SK-N-SH (cell line): Measurements from ENCODE around the gene IL10RA.

Source experiments
- CTCF ChIP-seq: fragments of 200-600 bp; sonication (generic); IDR thresholded peaks from 2 replicates; pipeline ENCODE4 v1.6.1; 2017; ENCODE audit warnings: antibody characterized with exemption, mild to moderate bottlenecking, moderate library complexity
- MXI1 ChIP-seq: IDR thresholded peaks from 2 replicates; pipeline ENCODE4 v1.6.1; 2012; ENCODE audit warnings: mild to moderate bottlenecking, low read depth, low read length, improper control_type of control experiment
- NRF1 ChIP-seq: IDR thresholded peaks from 2 replicates; pipeline ENCODE4 v1.6.1; 2012; ENCODE audit warnings: low read depth, mild to moderate bottlenecking, low read length
- RCOR1 ChIP-seq: fragments of 150-350 bp; IDR thresholded peaks from 2 replicates; pipeline ENCODE4 v1.6.1; 2017; ENCODE audit warnings: antibody characterized with exemption, low read length
- REST ChIP-seq: IDR thresholded peaks from 2 replicates; pipeline ENCODE4 v1.6.1; 2012; ENCODE audit warnings: mild to moderate bottlenecking, low read depth, low read length, moderate library complexity
- RXRA ChIP-seq: IDR thresholded peaks from 2 replicates; pipeline ENCODE4 v1.4.0; 2012; ENCODE audit warnings: low read depth, mild to moderate bottlenecking, borderline replicate concordance
- SMC3 ChIP-seq: IDR thresholded peaks from 2 replicates; pipeline ENCODE4 v1.6.1; 2012; ENCODE audit warnings: low read depth, low read length, improper control_type of control experiment
- TEAD4 ChIP-seq: IDR thresholded peaks from 2 replicates; pipeline ENCODE4 v1.4.0; 2012; ENCODE audit warnings: mild to moderate bottlenecking, borderline replicate concordance; ENCODE audit not compliant: insufficient read depth
- YY1 ChIP-seq: IDR thresholded peaks from 2 replicates; pipeline ENCODE4 v1.4.0; 2012; ENCODE audit warnings: low read depth, mild to moderate bottlenecking

- TF ChIP-seq CTCF (no peak), REST (no peak), RCOR1 (no peak), SMC3 (no peak), NRF1 (no peak), MXI1 (no peak), TEAD4 (no peak), YY1 (no peak), RXRA (no peak)
Observed at GRCh38 chr11:117958949-117959348, 27.2 kb upstream of the IL10RA start.
